HepG2 (cell line): ENCODE measurements around the gene ZSWIM9. TPM values are rescaled to one million over a fixed set of nuclear protein-coding genes. Genes with fewer than 3 reads are reported as not detected.

Experiments
- AHR ChIP-seq: IDR thresholded peaks from 2 replicates; pipeline ENCODE4 v1.6.1; 2018; ENCODE audit warnings: missing genetic modification reagents, missing compliant biosample characterization
- ATF5 ChIP-seq: sonication (generic); formaldehyde crosslinking; IDR thresholded peaks from 2 replicates; pipeline ENCODE4 v1.4.0; 2020; ENCODE audit warnings: mild to moderate bottlenecking, low read depth, missing genetic modification reagents
- GABPB1 ChIP-seq: IDR thresholded peaks from 2 replicates; pipeline ENCODE4 v1.6.1; 2016; ENCODE audit warnings: mild to moderate bottlenecking, missing genetic modification reagents, moderate library complexity, missing compliant biosample characterization
- GATAD2A ChIP-seq: IDR thresholded peaks from 2 replicates; pipeline ENCODE4 v1.6.1; 2016
- HDAC6 ChIP-seq: fragments of 200-600 bp; sonication (generic); IDR thresholded peaks from 2 replicates; pipeline ENCODE4 v1.7.0; 2017; ENCODE audit warnings: mild to moderate bottlenecking, antibody characterized with exemption, low read length, low read depth
- HMGA1 ChIP-seq: sonication (generic); formaldehyde crosslinking; conservative IDR thresholded peaks from 2 replicates; pipeline ENCODE4 v1.4.0; 2020; ENCODE audit warnings: missing genetic modification reagents
- ISL2 ChIP-seq: sonication (generic); formaldehyde crosslinking; IDR thresholded peaks from 2 replicates; pipeline ENCODE4 v1.5.0; 2020; ENCODE audit warnings: missing genetic modification reagents
- MYNN ChIP-seq: sonication (generic); formaldehyde crosslinking; IDR thresholded peaks from 2 replicates; pipeline ENCODE4 v1.4.0; 2020; ENCODE audit warnings: mild to moderate bottlenecking, low read depth, missing genetic modification reagents
- PRPF4 ChIP-seq: fragments of 200-400 bp; formaldehyde crosslinking; IDR thresholded peaks from 2 replicates; pipeline ENCODE4 v1.6.1; 2016; ENCODE audit warnings: low read length, low read depth; ENCODE audit not compliant: poor library complexity, severe bottlenecking
- ZC3H13 ChIP-seq: sonication (generic); formaldehyde crosslinking; IDR thresholded peaks from 2 replicates; pipeline ENCODE4 v1.8.1; 2023; ENCODE audit warnings: mild to moderate bottlenecking, missing genetic modification reagents, moderate library complexity
- ZFAT ChIP-seq: sonication (generic); formaldehyde crosslinking; conservative IDR thresholded peaks from 2 replicates; pipeline ENCODE4 v1.8.1; 2023; ENCODE audit warnings: missing genetic modification reagents, inconsistent platforms
- ZNF280D ChIP-seq: sonication (generic); formaldehyde crosslinking; IDR thresholded peaks from 2 replicates; pipeline ENCODE4 v1.5.1; 2020; ENCODE audit warnings: mild to moderate bottlenecking, missing genetic modification reagents
- ZNF354B ChIP-seq: sonication (generic); formaldehyde crosslinking; IDR thresholded peaks from 2 replicates; pipeline ENCODE4 v1.8.0; 2022; ENCODE audit warnings: mild to moderate bottlenecking, missing genetic modification reagents
- ZNF7 ChIP-seq: IDR thresholded peaks from 2 replicates; pipeline ENCODE4 v1.6.1; 2016; ENCODE audit warnings: missing biosample characterization, missing genetic modification reagents
- ZNF770 ChIP-seq: sonication (generic); formaldehyde crosslinking; IDR thresholded peaks from 2 replicates; pipeline ENCODE4 v1.5.0; 2020; ENCODE audit warnings: mild to moderate bottlenecking, missing genetic modification reagents
- ZNF839 ChIP-seq: sonication (generic); formaldehyde crosslinking; IDR thresholded peaks from 2 replicates; pipeline ENCODE4 v1.4.0; 2020; ENCODE audit warnings: missing genetic modification reagents, mild to moderate bottlenecking, borderline replicate concordance
- ZNF841 ChIP-seq: sonication (generic); formaldehyde crosslinking; IDR thresholded peaks from 2 replicates; pipeline ENCODE4 v1.8.1; 2023; ENCODE audit warnings: missing genetic modification reagents, borderline replicate concordance
- ZNF891 ChIP-seq: sonication (generic); formaldehyde crosslinking; IDR thresholded peaks from 2 replicates; pipeline ENCODE4 v1.5.0; 2020; ENCODE audit warnings: mild to moderate bottlenecking, missing genetic modification reagents
- ZSCAN25 ChIP-seq: sonication (generic); formaldehyde crosslinking; IDR thresholded peaks from 2 replicates; pipeline ENCODE4 v1.8.0; 2022; ENCODE audit warnings: mild to moderate bottlenecking, missing genetic modification reagents
- polyA plus RNA-seq, 8 experiments: library from polyadenylated mRNA; depleted of rRNA in 3 of 8; stranded (reverse) in 7 of 8; unstranded in 1 of 8; fragments of >200 nt; fragmentation: Illumina TruSeq in 4 of 8; extraction: Trizol in 4 of 8; gene quantifications; 2 replicates each; pipeline versions ENCODE4 v1.2.1 to v1.2.3, GENCODE V29; 2011 to 2016; ENCODE audit warnings: low read depth in 4 of 8, missing spikeins in 1 of 8, mixed read lengths in 1 of 8; ENCODE audit not compliant: insufficient read depth in 1 of 8
- total RNA-seq, 5 experiments: library from RNA; depleted of rRNA; stranded (reverse); fragments of >200 nt; fragmentation: Illumina TruSeq; extraction: Trizol; gene quantifications; 2 replicates each; pipeline ENCODE4 v1.2.3, GENCODE V29; 2016; ENCODE audit warnings: low read depth in 1 of 5
- TF ChIP-seq, protein P1 (sequence below): sonication (generic); IDR thresholded peaks from 2 replicates; pipeline ENCODE4 v1.6.1; 2016; ENCODE audit warnings: low read depth, borderline replicate concordance
- TF ChIP-seq, protein P2 (sequence below): sonication (generic); formaldehyde crosslinking; conservative IDR thresholded peaks from 2 replicates; pipeline ENCODE4 v1.5.0; 2020; ENCODE audit warnings: missing genetic modification reagents

Gene ZSWIM9
- total and polyA plus RNA-seq, 2 of the 13 experiments (the other 11 are each of a cell fraction or from before 2014, with no cell fraction given) = 0.18 to 1.1 TPM

- TF ChIP-seq ZNF280D (no peak), ZNF770 (CRISPR knock-in tag) (no peak), ZNF7 (no peak), ZNF839 (no peak), ATF5 (CRISPR knock-in tag) (no peak), MYNN (CRISPR knock-in tag) (0 out of 2 replicates have a peak, but pooled peaks have one; percentile 24), ZFAT (CRISPR knock-in tag) (no peak), PRPF4 (no peak), GABPB1 (CRISPR knock-in tag) (peak; percentile 68), GATAD2A (no peak; the same call in 1 of the 2 replicates), ZSCAN25 (CRISPR knock-in tag) (peak; percentile 55; the same call in 1 of the 2 replicates), ZNF841 (CRISPR knock-in tag) (no peak), HMGA1 (CRISPR knock-in tag) (no peak), AHR (CRISPR knock-in tag) (no peak), ISL2 (no peak; the same call in 1 of the 2 replicates), HDAC6 (no peak), ZNF354B (CRISPR knock-in tag) (no peak), ZNF891 (CRISPR knock-in tag) (no peak), ZC3H13 (CRISPR knock-in tag) (no peak)
- TF ChIP-seq, protein P1, sequence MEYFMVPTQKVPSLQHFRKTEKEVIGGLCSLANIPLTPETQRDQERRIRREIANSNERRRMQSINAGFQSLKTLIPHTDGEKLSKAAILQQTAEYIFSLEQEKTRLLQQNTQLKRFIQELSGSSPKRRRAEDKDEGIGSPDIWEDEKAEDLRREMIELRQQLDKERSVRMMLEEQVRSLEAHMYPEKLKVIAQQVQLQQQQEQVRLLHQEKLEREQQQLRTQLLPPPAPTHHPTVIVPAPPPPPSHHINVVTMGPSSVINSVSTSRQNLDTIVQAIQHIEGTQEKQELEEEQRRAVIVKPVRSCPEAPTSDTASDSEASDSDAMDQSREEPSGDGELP = peak; percentile 46; the same call in 1 of the 2 replicates
- TF ChIP-seq, protein P2, sequence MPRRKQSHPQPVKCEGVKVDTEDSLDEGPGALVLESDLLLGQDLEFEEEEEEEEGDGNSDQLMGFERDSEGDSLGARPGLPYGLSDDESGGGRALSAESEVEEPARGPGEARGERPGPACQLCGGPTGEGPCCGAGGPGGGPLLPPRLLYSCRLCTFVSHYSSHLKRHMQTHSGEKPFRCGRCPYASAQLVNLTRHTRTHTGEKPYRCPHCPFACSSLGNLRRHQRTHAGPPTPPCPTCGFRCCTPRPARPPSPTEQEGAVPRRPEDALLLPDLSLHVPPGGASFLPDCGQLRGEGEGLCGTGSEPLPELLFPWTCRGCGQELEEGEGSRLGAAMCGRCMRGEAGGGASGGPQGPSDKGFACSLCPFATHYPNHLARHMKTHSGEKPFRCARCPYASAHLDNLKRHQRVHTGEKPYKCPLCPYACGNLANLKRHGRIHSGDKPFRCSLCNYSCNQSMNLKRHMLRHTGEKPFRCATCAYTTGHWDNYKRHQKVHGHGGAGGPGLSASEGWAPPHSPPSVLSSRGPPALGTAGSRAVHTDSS = no peak
Observed at GRCh38 chr19:48203794-48204628, 33.5 kb downstream of the ZSWIM9 start (continued).
